Measurements from ENCODE around the gene SLC39A2. TPM values are rescaled to one million over a fixed set of nuclear protein-coding genes. Genes with fewer than 3 reads are reported as not detected.

SLC39A2 gene
- polyA plus RNA-seq, 1 of the 3 experiments (the other 2 are of a cell fraction) = not detected

GRCh38 chr14:21026988-21027315, 27.9 kb downstream of the SLC39A2 start:
- Histone ChIP-seq H3K9ac (no peak overlapping the region), H4K20me1 (ENCODE audit: insufficient read depth) (no peaks in the 10 kb centered on the region), H3K36me3 (replicated peaks in 1 of 2; ENCODE audit: control insufficient read depth in 1 of 2, insufficient read depth in 2 of 2, low read length in 1 of 2) (no peaks in the 10 kb centered on the region), H3K27ac (ENCODE audit: low read depth in 2 of 2, low read length in 1 of 2) (no peak overlapping the region), H3K27me3 (ENCODE audit: insufficient read depth) (peaks cover 24% of the 10 kb centered on the region; the same call in 1 of the 2 replicates), H3K79me2 (ENCODE audit: insufficient read depth) (no peaks in the 10 kb centered on the region), H3K4me2 (no peak overlapping the region), H3K4me3 (ENCODE audit: low read depth in 2 of 2, low read length in 1 of 2) (no peak overlapping the region), H3K4me1 (ENCODE audit: control insufficient read depth in 1 of 2, insufficient read depth in 2 of 2, low read depth in 1 of 2, low read length in 1 of 2) (peaks cover 0 to 10% of the 10 kb centered on the region in 2 experiments; a peak in 1 of 4 replicates), H2AFZ (ENCODE audit: low read depth) (no peak overlapping the region), H3F3A (replicated peaks; ENCODE audit: insufficient read depth) (no peaks in the 10 kb centered on the region), H3K9me3 (no peaks in the 10 kb centered on the region), H3K9me2 (no peaks in the 10 kb centered on the region)
- no peak for TF ChIP-seq MXI1 (IDR thresholded peaks at IDR 0.05; ENCODE audit: low read depth, low read length)
- TF ChIP-seq IRF3 (IDR thresholded peaks at IDR 0.05; ENCODE audit: low read depth, low read length) = no peak
- TF ChIP-seq TAF1 (IDR thresholded peaks at IDR 0.05; ENCODE audit: borderline replicate concordance, low read depth, low read length) = no peak
- no peak for TF ChIP-seq FOXJ3 (CRISPR knock-in tag; IDR thresholded peaks at IDR 0.05)
- TF ChIP-seq CHD2 (IDR thresholded peaks at IDR 0.05; ENCODE audit: low read length, partially characterized antibody) = no peak
- no peak for TF ChIP-seq NRF1 (IDR thresholded peaks at IDR 0.05; ENCODE audit: low read depth, low read length)
- no peak for TF ChIP-seq POLR2AphosphoS5 (IDR thresholded peaks at IDR 0.05; ENCODE audit: low read depth, low read length)
- no peak for TF ChIP-seq FOXM1 (IDR thresholded peaks at IDR 0.05; ENCODE audit: low read depth)
- no peak for TF ChIP-seq TEAD4 (IDR thresholded peaks at IDR 0.05; ENCODE audit: borderline replicate concordance, insufficient read depth)
- TF ChIP-seq PBX3 (IDR thresholded peaks at IDR 0.05) = no peak
- no peak for TF ChIP-seq SIN3A (IDR thresholded peaks at IDR 0.05; ENCODE audit: borderline replicate concordance, low read depth, low read length)
- no peak for TF ChIP-seq MAX (IDR thresholded peaks at IDR 0.05; ENCODE audit: low read depth)
- no peak for TF ChIP-seq RFX5 (IDR thresholded peaks at IDR 0.05; ENCODE audit: low read length)
- no peak for TF ChIP-seq GATA2 (CRISPR knock-in tag; IDR thresholded peaks at IDR 0.05)
- TF ChIP-seq CTCF (IDR thresholded peaks at IDR 0.05) = no peak
- CTCF ChIA-PET = interaction anchor here (1.1 to 4.9 kb wide), 6 partner anchors 12 to 487 kb away, joined by 4 to 43 read pairs (median 6); no protein-coding TSS in a partner anchor
- no peak for DNase-seq
- 61% methylated on average over 3 of the region's 3 CpGs for WGBS (ENCODE audit: low lambda C conversion rate)
- POLR2A ChIA-PET = no interaction called here

Measured in SK-N-SH (cell line).